ENCODE measurements around the gene CADPS.
A peak's percentile ranks its signal among the peaks of the same experiment; 100 is the strongest.

The CADPS gene

GRCh38 chr3:62839748-62840147, 35.5 kb downstream of the CADPS start:
- Histone ChIP-seq H3K4me3 (IDR thresholded peaks at IDR 0.05; ENCODE audit: insufficient read depth, low read depth, low read length) (no peak overlapping the region), H2AFZ (ENCODE audit: low read depth) (no peak overlapping the region), H3K27ac (no peak overlapping the region), H3K4me2 (no peak overlapping the region), H3K9ac (no peak overlapping the region), H4K20me1 (ENCODE audit: insufficient read depth) (no peaks in the 10 kb centered on the region), H3K36me3 (ENCODE audit: insufficient read depth) (no peaks in the 10 kb centered on the region), H3K79me2 (ENCODE audit: insufficient read depth, low read depth) (no peaks in the 10 kb centered on the region), H3K27me3 (ENCODE audit: insufficient read depth, low read depth) (no peaks in the 10 kb centered on the region), H3K4me1 (ENCODE audit: low read depth, poor library complexity, severe bottlenecking) (peaks cover 15% of the 10 kb centered on the region)
- no peak for TF ChIP-seq CTCF (conservative IDR thresholded peaks at IDR 0.05; ENCODE audit: low read depth, low read length)

DNA sequence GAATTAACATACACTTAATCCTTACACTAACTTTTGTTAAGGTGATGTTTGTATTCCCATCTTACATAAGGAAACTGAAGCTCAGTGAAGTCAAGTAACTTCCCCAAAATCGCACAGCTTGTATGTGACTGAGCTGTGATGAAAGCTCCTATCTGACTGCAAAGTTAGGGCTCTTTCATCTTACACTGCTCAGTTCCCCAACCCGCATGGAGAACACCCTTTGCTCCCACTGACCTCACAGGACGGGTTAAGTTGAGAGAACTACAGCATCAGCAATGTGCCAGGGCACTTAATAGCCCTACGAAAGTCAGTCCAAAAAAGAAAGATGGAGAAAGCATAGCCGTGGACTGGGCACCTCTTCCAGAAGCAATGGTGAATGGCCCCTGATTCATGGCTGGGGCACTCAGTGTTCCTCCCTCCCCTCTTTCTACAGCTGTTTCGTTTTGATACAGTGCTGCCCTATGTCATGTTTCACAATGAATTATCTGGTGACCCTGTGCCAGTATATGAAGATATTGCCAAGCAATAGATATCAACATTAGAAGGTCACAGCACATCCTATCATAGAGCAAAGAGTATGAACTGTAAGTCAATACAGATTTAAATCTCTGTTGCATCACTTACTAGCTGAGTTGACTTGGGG, 38.0 kb downstream of the CADPS start:
- Histone ChIP-seq H2AFZ (ENCODE audit: low read depth) (no peak overlapping the region), H3K27me3 (ENCODE audit: insufficient read depth, low read depth) (no peaks in the 10 kb centered on the region), H3K27ac (no peak overlapping the region), H3K9ac (no peak overlapping the region), H3K36me3 (ENCODE audit: insufficient read depth) (no peaks in the 10 kb centered on the region), H3K4me1 (ENCODE audit: low read depth, poor library complexity, severe bottlenecking) (peaks cover 17% of the 10 kb centered on the region), H3K4me2 (no peak overlapping the region), H3K4me3 (IDR thresholded peaks at IDR 0.05; ENCODE audit: insufficient read depth, low read depth, low read length) (no peak overlapping the region), H4K20me1 (ENCODE audit: insufficient read depth) (no peaks in the 10 kb centered on the region), H3K79me2 (ENCODE audit: insufficient read depth, low read depth) (no peaks in the 10 kb centered on the region)
- no peak for TF ChIP-seq CTCF (conservative IDR thresholded peaks at IDR 0.05; ENCODE audit: low read depth, low read length)

GRCh38 chr3:62835554-62836236, 39.5 kb downstream of the CADPS start:
- no peak overlapping the region for H3K4me3 ChIP-seq (IDR thresholded peaks at IDR 0.05; ENCODE audit: insufficient read depth, low read depth, low read length)
- H3K4me2 ChIP-seq, result peak overlapping the region; percentile 45; the same call in 1 of the 2 replicates
- no peak overlapping the region for H3K9ac ChIP-seq
- no peaks in the 10 kb centered on the region for H3K79me2 ChIP-seq (ENCODE audit: insufficient read depth, low read depth)
- H3K27ac ChIP-seq, result no peak overlapping the region
- H2AFZ ChIP-seq (ENCODE audit: low read depth), result peak overlapping the region; percentile 26; the same call in 1 of the 2 replicates
- TF ChIP-seq CTCF (conservative IDR thresholded peaks at IDR 0.05; ENCODE audit: low read depth, low read length), result no peak
- no peaks in the 10 kb centered on the region for H4K20me1 ChIP-seq (ENCODE audit: insufficient read depth)
- peaks cover 17% of the 10 kb centered on the region for H3K4me1 ChIP-seq (ENCODE audit: low read depth, poor library complexity, severe bottlenecking)
- no peaks in the 10 kb centered on the region for H3K27me3 ChIP-seq (ENCODE audit: insufficient read depth, low read depth)
- no peaks in the 10 kb centered on the region for H3K36me3 ChIP-seq (ENCODE audit: insufficient read depth)

- H3K27me3 ChIP-seq (ENCODE audit: insufficient read depth, low read depth), result no peaks in the 10 kb centered on the region
- H4K20me1 ChIP-seq (ENCODE audit: insufficient read depth), result no peaks in the 10 kb centered on the region
- TF ChIP-seq CTCF (conservative IDR thresholded peaks at IDR 0.05; ENCODE audit: low read depth, low read length), result 0 out of 2 replicates have a peak, but pooled peaks have one; percentile 19
- no peak overlapping the region for H3K4me3 ChIP-seq (IDR thresholded peaks at IDR 0.05; ENCODE audit: insufficient read depth, low read depth, low read length)
- no peak overlapping the region for H3K27ac ChIP-seq
- H3K36me3 ChIP-seq (ENCODE audit: insufficient read depth), result no peaks in the 10 kb centered on the region
- H3K4me2 ChIP-seq, result no peak overlapping the region
- no peak overlapping the region for H3K9ac ChIP-seq
- H2AFZ ChIP-seq (ENCODE audit: low read depth), result no peak overlapping the region
- H3K79me2 ChIP-seq (ENCODE audit: insufficient read depth, low read depth), result no peaks in the 10 kb centered on the region
- H3K4me1 ChIP-seq (ENCODE audit: low read depth, poor library complexity, severe bottlenecking), result peaks cover 17% of the 10 kb centered on the region
Measured at GRCh38 chr3:62833538-62833937, 41.7 kb downstream of the CADPS start.

Measured in KMS-11 (cell line).